Cerebellar cortex (tissue), 1 donor: Measurements from ENCODE around the gene FERMT1.

Experiments
- DNase-seq: peaks from one replicate; pipeline ENCODE4 v3.0.0-alpha.2; 2015; ENCODE audit warnings: low spot score

FERMT1 gene

DNA sequence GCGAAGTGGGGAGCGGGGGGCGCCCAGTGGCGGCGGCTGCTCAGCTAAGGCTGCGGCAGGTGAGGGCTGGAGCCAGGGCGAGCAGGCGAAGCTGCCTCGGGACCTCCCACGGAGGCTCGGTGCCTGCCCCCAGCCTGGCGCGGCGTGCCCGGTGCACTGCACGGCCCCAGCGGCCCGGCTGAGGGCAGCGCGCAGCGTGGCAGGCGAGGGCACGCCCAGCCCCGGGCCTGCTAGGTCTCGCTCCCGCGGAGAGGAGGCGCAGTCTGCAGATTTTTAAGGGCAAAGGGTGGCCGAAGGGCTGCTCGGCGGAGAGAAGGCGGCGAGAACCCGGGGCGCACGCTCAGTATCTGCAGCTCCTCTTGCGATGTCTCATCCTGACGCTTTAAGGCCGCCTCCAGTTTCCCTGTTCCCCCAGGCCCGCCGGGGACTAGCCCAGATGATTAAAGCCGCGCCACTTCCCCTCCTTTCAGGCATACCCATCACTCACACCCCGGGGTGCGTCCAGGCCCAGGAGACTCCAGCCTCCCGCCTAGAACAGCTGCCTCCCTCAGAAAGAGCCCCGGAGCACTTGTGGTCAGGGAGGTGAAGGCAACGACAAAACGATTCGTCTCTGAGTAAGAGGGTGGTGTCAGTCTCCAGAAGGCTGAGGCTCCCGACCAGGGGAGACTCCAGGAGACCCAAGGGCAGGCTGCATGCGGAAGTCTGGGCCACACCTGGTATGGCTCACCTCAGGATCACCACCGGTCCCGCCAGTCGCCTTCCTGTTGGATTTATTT lies at the start of gene FERMT1:
TSS of gene FERMT1 (minus strand) at position 158 of the 776 bp plus-strand sequence. CDS start 3,476 bp downstream, outside the sequence.
- DNase-seq, result no peak

- DNase-seq, result no peak
Observed at GRCh38 chr20:6169251-6169650, 46.4 kb upstream of the FERMT1 start.

- DNase-seq, result no peak
Observed at GRCh38 chr20:6168204-6168603, 45.4 kb upstream of the FERMT1 start.

- DNase-seq, result no peak
Observed at GRCh38 chr20:6165346-6165745, 42.5 kb upstream of the FERMT1 start.

- DNase-seq, result no peak
Observed at GRCh38 chr20:6164421-6165341, 41.9 kb upstream of the FERMT1 start.

- no peak for DNase-seq
Observed at GRCh38 chr20:6160736-6161135, 37.9 kb upstream of the FERMT1 start.

DNA sequence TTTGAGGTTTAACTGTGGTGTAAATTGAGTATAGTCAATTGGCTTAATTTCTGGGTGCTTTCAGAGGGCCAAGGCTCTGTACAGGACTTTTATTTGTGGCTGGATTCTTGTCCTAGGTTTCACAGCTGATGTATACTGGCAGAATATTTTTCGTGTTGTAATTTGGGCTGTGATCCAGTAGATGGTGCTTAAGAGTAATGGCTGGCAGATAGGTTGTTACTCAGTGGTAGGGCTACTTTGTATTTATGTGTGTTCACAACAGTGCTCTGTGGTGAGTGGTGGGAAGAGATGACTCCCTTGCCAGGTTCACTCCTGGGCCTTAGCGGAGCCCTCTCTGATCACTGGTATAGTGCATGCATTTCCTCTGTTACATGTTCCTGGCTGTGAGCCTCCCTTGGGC lies 34.5 kb upstream of the FERMT1 start:
- DNase-seq, result no peak

DNA sequence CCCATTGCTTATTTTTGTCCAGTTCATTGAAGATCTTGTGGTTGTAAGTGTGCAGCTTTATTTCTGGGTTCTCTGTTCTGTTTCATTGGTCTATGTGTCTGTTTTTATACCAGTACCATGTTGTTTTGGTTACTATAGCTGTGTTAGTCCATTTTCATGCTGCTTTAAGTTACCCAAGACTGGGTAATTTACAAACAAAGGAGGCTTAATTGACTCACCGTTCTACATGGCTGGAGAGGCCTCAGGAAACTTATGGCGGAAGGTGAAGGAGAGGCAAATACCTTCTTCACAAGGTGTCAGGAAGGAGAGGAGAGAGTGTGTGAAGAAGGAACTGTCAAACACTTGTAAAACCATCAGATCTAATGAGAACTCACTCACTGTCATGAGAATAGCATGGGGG lies 29.9 kb upstream of the FERMT1 start:
- no peak for DNase-seq

- DNase-seq, result no peak
Observed at GRCh38 chr20:6148073-6148472, 25.2 kb upstream of the FERMT1 start.

GRCh38 chr20:6142348-6142993 lies 19.6 kb upstream of the FERMT1 start:
- peak; percentile 65 for DNase-seq

GRCh38 chr20:6140947-6141346 lies 18.1 kb upstream of the FERMT1 start:
- DNase-seq, result no peak

DNA sequence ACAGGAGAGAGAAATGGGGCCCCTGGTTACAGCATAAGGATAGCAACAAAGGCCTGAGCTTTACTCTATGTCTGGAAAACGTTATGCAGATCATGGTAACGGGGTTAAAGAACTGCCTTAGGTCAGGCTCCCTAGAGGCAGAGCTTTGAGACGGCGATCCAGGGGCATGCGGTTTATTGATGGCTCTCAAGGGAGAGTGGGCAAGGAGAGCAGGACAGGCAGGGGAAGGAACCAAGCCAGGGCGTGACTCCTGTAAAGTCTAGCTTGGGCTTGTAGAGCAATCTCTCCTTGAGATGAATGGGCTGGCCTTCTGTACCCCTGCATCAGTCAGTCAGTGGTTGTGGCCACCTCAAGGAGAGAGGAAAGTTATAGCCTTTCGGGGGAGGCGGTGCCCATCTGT lies 12.5 kb upstream of the FERMT1 start:
- no peak for DNase-seq

DNA sequence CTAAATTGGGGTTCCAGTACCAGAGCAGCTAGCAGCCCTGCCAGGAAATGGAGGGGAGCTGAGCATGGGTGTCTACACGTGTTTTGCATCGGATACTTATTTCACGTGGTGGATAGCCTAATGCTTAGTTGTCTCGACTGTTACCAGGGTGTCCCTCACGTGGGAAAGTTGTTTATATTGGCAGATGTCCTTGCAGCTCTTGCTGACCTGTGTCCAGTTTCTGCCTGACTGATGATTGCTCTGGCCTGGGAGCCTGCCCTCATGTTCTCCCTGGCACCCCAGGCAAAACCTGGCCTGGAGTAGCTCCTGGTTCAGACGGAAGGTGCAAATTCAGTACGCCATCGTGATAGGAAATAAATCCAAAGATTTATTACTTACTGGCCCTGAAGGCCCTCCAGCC lies 11.8 kb upstream of the FERMT1 start:
- no peak for DNase-seq

GRCh38 chr20:6130045-6130444 lies 7.2 kb upstream of the FERMT1 start:
- DNase-seq, result no peak

DNA sequence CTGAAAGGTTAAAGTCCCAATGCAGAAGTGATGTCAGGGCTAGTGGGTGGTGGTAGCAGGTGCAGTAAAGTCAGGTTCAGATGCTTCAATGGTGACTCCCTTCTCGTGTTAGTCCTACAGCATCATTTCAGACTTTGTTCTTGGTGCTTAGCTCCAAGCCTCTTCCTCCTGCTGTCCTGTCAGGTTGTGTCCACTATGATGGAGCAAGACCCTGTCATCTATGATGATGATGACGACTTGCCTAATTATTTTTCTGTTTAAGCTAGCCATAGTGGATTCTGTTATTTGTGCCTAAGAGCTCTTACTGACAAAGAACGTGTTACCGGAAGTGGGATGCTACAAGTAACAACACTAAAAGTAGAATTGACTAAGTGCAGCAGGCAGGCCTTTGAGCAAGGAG lies 5.0 kb upstream of the FERMT1 start:
- DNase-seq, result no peak

GRCh38 chr20:6126846-6127245 lies 4.0 kb upstream of the FERMT1 start:
- DNase-seq, result no peak

GRCh38 chr20:6123649-6124014 lies 802 bp upstream of the FERMT1 start:
- DNase-seq, result no peak

GRCh38 chr20:6122111-6122872 lies 538 bp downstream of the FERMT1 start:
- no peak for DNase-seq

- no peak for DNase-seq
Observed at GRCh38 chr20:6121504-6121903, 1.3 kb downstream of the FERMT1 start.

- no peak for DNase-seq
Observed at GRCh38 chr20:6120491-6120988, 2.3 kb downstream of the FERMT1 start.

DNA sequence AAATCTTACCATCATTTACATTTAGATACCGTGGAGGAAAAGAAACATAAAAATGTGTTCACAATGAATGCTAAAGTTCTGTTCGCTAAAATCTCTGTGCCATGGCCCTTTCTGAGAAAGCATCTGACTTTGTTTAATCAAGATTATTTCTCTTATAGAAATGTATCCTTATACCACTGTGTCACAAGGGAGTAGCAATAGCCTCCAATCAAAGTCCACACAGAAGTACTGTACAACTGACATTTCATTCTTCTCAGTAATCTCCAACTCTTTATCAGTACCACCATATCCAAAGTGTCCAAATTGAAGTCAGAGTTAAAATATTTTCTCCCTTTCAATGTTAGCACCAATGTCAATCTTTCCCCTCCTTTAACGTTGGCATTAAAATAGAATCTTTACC lies 6.1 kb downstream of the FERMT1 start:
- DNase-seq, result no peak
